Measurements from ENCODE around the gene RBM7.

Gene RBM7

DNA sequence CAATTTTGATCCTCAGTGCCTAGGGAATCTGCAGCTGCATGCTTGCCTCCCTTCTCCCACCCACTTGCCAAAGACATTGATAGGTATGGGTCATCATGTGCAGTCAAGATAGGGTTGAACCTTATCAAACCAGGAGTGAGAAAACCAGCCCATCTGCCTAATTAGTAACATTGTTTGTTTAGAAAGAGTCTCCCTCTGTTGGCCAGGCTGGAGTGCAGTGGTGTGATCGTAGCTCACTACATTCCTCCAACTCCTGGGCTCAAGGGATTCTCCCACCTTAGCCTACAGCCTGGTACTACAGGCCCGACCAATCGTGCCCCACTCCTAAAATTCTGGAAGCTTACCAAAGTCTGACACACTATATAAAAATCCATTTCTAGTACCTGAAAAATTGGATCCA, 4.7 kb upstream of the RBM7 start:
- Histone ChIP-seq H3K4me1 (ENCODE audit: control insufficient read depth, insufficient read depth, low read length) (no peaks in the 10 kb centered on the region), H3K36me3 (ENCODE audit: control insufficient read depth, insufficient read depth, low read length) (no peaks in the 10 kb centered on the region), H3K4me3 (ENCODE audit: insufficient read depth, low read depth, low read length) (no peak overlapping the region), H3K9me3 (ENCODE audit: control insufficient read depth, low read length) (no peaks in the 10 kb centered on the region), H3K27ac (ENCODE audit: insufficient read depth, low read depth, low read length, poor library complexity, severe bottlenecking) (no peak overlapping the region), H3K27me3 (ENCODE audit: control insufficient read depth, insufficient read depth, low read length, poor library complexity, severe bottlenecking) (no peaks in the 10 kb centered on the region)
- 54 to 65% methylated on average over 3 of the region's 3 CpGs for WGBS, 2 experiments

DNA sequence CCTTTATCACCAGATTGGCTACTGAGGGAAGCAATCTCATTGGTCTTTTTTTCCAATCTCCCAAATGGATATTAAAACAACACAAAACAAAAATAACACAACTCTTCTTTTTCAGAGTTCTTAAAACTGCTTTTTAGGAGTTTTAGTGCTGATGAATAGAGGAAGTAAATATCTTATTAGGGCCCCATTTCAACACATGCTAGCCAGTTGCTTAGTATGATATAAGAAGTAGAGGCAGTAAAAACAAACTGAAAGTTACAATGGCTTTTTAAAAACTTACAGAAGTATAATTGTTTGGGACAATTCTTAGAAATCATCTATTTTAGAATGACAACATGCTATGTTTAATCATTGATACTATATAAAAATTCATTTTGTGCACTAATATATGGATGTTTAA, 3.5 kb upstream of the RBM7 start:
- Histone ChIP-seq H3K4me1 (ENCODE audit: control insufficient read depth, insufficient read depth, low read length) (no peaks in the 10 kb centered on the region), H3K27me3 (ENCODE audit: control insufficient read depth, insufficient read depth, low read length, poor library complexity, severe bottlenecking) (no peaks in the 10 kb centered on the region), H3K9me3 (ENCODE audit: control insufficient read depth, low read length) (no peaks in the 10 kb centered on the region), H3K4me3 (ENCODE audit: insufficient read depth, low read depth, low read length) (no peak overlapping the region), H3K27ac (ENCODE audit: insufficient read depth, low read depth, low read length, poor library complexity, severe bottlenecking) (no peak overlapping the region), H3K36me3 (ENCODE audit: control insufficient read depth, insufficient read depth, low read length) (no peaks in the 10 kb centered on the region)

DNA sequence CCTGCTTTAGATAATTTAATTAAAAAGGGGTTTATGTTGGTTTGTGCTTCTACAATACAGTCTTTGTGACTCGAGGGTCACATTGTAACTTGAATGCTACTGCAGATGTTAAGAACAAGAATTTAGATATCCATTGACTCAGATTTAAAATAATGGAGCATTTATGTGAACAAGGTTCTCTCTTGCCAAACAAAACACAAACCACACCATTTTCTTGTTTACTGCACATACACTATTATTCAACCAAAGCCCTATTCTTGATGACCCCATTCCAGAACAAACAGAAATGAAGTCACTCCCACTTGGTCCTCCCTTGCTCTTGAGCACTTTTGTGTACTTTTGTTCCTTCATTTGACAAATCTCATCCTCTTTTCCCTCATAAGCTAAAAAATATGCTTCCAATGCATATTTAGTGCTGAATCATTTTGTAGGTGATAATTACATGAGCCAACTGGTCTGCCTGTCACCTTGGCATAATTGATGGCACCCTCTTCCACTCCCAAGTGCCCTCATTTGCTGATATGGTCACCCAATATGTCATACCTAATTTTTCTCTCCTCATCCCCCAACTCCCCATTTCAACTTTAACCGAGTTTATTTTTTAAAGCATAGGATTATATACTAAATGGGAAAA, 3.0 kb upstream of the RBM7 start:
- Histone ChIP-seq H3K9me3 (ENCODE audit: control insufficient read depth, low read length) (no peaks in the 10 kb centered on the region), H3K27ac (ENCODE audit: insufficient read depth, low read depth, low read length, poor library complexity, severe bottlenecking) (no peak overlapping the region), H3K4me1 (ENCODE audit: control insufficient read depth, insufficient read depth, low read length) (no peaks in the 10 kb centered on the region), H3K4me3 (ENCODE audit: insufficient read depth, low read depth, low read length) (no peak overlapping the region), H3K36me3 (ENCODE audit: control insufficient read depth, insufficient read depth, low read length) (no peaks in the 10 kb centered on the region), H3K27me3 (ENCODE audit: control insufficient read depth, insufficient read depth, low read length, poor library complexity, severe bottlenecking) (no peaks in the 10 kb centered on the region)
- WGBS, 2 experiments, result 91 to 100% methylated on average over 1 of the region's 2 CpGs

DNA sequence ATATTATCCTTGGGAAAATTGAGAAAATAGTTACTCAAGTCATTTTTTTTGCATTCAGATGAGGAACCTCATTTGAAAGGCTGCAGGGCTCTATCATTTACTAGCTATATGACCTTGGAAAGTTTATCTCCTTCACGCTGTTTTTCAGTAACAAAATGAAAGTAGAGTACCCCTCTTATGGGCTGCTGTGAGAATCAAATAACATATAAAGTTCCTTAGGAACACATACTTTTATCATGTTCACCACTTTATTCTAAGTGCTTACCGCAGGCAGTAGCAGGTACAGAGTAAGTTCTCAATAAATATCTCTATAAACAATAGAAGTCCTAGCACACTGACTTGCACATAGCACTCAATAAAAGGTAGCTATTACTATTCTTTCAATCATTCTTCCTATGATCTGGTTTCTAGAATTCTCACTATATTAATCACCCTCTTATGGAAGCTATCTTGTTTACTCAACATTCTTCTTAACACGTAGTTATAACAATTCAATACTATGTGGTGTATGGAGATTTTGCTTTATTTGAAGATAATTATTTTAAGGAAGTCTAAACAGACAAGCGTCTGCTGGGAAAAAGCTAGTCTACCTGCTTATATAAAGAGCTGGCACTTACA, 2.1 kb upstream of the RBM7 start:
- no peaks in the 10 kb centered on the region for H3K27me3 ChIP-seq (ENCODE audit: control insufficient read depth, insufficient read depth, low read length, poor library complexity, severe bottlenecking)
- H3K4me1 ChIP-seq (ENCODE audit: control insufficient read depth, insufficient read depth, low read length), result no peaks in the 10 kb centered on the region
- no peaks in the 10 kb centered on the region for H3K36me3 ChIP-seq (ENCODE audit: control insufficient read depth, insufficient read depth, low read length)
- no peak overlapping the region for H3K27ac ChIP-seq (ENCODE audit: insufficient read depth, low read depth, low read length, poor library complexity, severe bottlenecking)
- WGBS, 2 experiments, result 85 to 100% methylated on average over 1 to 2 of the region's 4 CpGs
- H3K9me3 ChIP-seq (ENCODE audit: control insufficient read depth, low read length), result no peaks in the 10 kb centered on the region
- H3K4me3 ChIP-seq (ENCODE audit: insufficient read depth, low read depth, low read length), result no peak overlapping the region

DNA sequence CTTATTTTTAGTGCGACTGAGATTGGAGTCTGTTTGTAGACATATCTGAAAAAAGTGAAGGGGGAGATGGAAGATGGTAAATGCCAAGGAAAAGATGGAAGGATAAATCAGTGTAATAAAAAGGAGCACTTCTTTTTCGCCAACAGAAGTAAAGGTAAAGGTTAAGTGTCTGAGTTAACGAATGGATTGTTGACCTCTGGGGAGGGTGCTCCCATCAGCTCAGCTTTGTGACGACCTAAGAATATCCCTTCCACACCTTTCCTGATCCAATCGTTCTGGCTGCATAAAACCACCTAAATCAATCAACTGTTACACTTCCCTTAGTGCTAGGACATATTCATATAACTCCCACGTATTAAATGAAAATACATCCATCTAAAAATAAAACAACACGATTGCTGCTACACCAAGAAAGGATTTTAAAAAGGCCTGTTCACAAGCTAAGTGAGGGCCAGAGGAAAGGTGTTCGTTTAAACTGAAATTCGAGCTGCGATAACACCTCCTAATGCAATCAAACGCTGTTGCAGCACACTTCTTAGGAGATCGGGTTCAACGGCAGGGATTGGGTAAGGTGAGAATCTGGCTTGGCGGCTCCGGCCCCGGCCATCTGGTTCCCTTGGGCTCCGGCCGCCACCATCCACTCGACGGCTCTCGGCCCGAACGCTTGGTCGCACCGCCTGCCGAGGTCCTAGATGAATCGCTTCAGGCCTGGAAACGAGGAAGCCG, 813 bp upstream of the RBM7 start:
- H3K27me3 ChIP-seq (ENCODE audit: control insufficient read depth, insufficient read depth, low read length, poor library complexity, severe bottlenecking), result no peaks in the 10 kb centered on the region
- H3K9me3 ChIP-seq (ENCODE audit: control insufficient read depth, low read length), result no peaks in the 10 kb centered on the region
- H3K4me1 ChIP-seq (ENCODE audit: control insufficient read depth, insufficient read depth, low read length), result no peaks in the 10 kb centered on the region
- peak overlapping the region; percentile 95 for H3K27ac ChIP-seq (ENCODE audit: insufficient read depth, low read depth, low read length, poor library complexity, severe bottlenecking)
- WGBS, 2 experiments, result 5% methylated on average over 29 of the region's 29 CpGs
- H3K4me3 ChIP-seq (ENCODE audit: insufficient read depth, low read depth, low read length), result peak overlapping the region; percentile 95
- H3K36me3 ChIP-seq (ENCODE audit: control insufficient read depth, insufficient read depth, low read length), result no peaks in the 10 kb centered on the region

DNA sequence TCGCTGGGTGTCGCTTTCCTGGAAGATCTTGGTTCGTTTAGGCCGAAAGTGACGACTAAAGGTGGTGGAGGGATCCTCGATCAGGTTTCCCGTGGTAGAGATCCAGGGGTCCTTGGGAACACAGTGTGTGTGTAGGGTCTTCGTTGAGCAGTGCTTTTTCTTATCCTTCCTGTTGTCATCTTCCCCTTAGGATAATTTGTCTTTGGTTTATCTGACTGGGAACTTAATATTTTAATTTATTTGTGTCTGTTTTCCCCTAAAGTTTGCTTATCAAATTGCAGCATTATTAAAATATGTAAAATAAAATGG, 403 bp downstream of the RBM7 start:
- Histone ChIP-seq H3K27ac (ENCODE audit: insufficient read depth, low read depth, low read length, poor library complexity, severe bottlenecking) (peak overlapping the region; percentile 95), H3K9me3 (ENCODE audit: control insufficient read depth, low read length) (no peaks in the 10 kb centered on the region), H3K4me3 (ENCODE audit: insufficient read depth, low read depth, low read length) (peak overlapping the region; percentile 95), H3K27me3 (ENCODE audit: control insufficient read depth, insufficient read depth, low read length, poor library complexity, severe bottlenecking) (no peaks in the 10 kb centered on the region), H3K36me3 (ENCODE audit: control insufficient read depth, insufficient read depth, low read length) (peaks cover 5% of the 10 kb centered on the region), H3K4me1 (ENCODE audit: control insufficient read depth, insufficient read depth, low read length) (no peaks in the 10 kb centered on the region)
- WGBS, 2 experiments, result 0 to 1% methylated on average over 8 of the region's 8 CpGs

DNA sequence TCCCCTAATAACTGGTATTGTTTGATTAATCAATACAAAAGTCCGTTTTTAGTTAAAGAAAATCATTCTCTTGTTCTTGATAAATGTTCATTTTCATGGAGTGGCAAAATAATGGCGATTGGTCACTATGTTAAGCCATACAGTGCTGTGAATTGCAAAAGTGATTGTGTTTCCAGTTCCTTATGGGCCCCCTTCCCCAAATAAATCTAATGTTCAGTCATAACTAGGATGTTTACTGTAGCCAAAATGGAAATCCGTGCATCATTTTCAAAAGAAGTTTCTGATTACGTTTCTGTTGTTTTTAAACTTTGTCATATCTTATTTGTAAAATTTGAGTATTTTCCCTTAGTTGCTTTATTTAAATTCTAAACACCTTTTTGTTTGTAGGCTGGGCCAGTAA, 845 bp downstream of the RBM7 start:
- no peaks in the 10 kb centered on the region for H3K27me3 ChIP-seq (ENCODE audit: control insufficient read depth, insufficient read depth, low read length, poor library complexity, severe bottlenecking)
- peak overlapping the region; percentile 95 for H3K4me3 ChIP-seq (ENCODE audit: insufficient read depth, low read depth, low read length)
- no peak overlapping the region for H3K27ac ChIP-seq (ENCODE audit: insufficient read depth, low read depth, low read length, poor library complexity, severe bottlenecking)
- no peaks in the 10 kb centered on the region for H3K9me3 ChIP-seq (ENCODE audit: control insufficient read depth, low read length)
- H3K36me3 ChIP-seq (ENCODE audit: control insufficient read depth, insufficient read depth, low read length), result peaks cover 6% of the 10 kb centered on the region
- WGBS, 2 experiments, result 5 to 7% methylated on average over 2 to 4 of the region's 4 CpGs
- H3K4me1 ChIP-seq (ENCODE audit: control insufficient read depth, insufficient read depth, low read length), result no peaks in the 10 kb centered on the region

DNA sequence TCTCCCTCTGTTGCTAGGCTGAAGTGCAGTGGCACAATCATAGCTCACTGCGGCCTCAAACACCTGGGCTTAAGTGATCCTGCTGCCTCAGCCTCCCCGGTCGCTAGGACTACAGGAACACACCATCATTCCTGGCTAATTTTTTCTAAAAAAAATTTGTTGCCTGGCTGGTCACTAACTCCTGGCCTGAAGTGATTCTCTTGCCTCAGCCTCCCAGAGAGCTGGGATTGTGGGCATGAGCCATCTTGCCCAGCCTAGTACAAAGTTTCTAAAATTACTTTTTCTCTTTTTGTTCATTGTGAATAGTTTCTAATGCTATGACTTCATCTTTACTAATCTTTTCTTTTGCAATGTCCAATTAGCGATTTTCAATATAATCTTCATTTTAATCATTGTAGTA, 12.5 kb downstream of the RBM7 start:
- 95% methylated on average over 3 to 4 of the region's 4 CpGs for WGBS, 2 experiments
- Histone ChIP-seq H3K27ac (ENCODE audit: insufficient read depth, low read depth, low read length, poor library complexity, severe bottlenecking) (no peak overlapping the region), H3K36me3 (ENCODE audit: control insufficient read depth, insufficient read depth, low read length) (peaks cover 10% of the 10 kb centered on the region), H3K4me1 (ENCODE audit: control insufficient read depth, insufficient read depth, low read length) (no peaks in the 10 kb centered on the region), H3K27me3 (ENCODE audit: control insufficient read depth, insufficient read depth, low read length, poor library complexity, severe bottlenecking) (no peaks in the 10 kb centered on the region), H3K4me3 (ENCODE audit: insufficient read depth, low read depth, low read length) (no peak overlapping the region), H3K9me3 (ENCODE audit: control insufficient read depth, low read length) (no peaks in the 10 kb centered on the region)

DNA sequence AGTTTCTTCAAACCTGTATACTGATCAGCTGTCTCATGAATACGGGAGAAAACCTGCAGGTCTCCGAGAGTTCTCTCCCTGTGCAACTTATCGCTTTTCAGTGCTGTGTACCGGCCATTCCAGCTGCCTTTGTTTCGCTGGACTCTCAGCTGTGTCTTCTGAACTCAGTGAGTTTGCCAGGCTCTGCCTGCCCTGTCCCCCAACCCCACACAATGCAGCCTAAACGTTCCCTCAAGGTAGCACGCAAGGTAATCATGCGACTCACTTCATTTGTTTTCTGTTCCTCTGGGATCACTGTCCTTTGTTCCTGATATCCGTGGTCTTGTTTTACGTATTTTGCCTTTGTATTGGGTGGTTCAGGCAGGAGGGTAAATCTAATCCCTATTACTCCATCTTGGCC, 13.5 kb downstream of the RBM7 start:
- no peak overlapping the region for H3K4me3 ChIP-seq (ENCODE audit: insufficient read depth, low read depth, low read length)
- 78 to 82% methylated on average over 10 of the region's 10 CpGs for WGBS, 2 experiments
- no peaks in the 10 kb centered on the region for H3K9me3 ChIP-seq (ENCODE audit: control insufficient read depth, low read length)
- no peaks in the 10 kb centered on the region for H3K4me1 ChIP-seq (ENCODE audit: control insufficient read depth, insufficient read depth, low read length)
- H3K36me3 ChIP-seq (ENCODE audit: control insufficient read depth, insufficient read depth, low read length), result peaks cover 6% of the 10 kb centered on the region
- H3K27me3 ChIP-seq (ENCODE audit: control insufficient read depth, insufficient read depth, low read length, poor library complexity, severe bottlenecking), result no peaks in the 10 kb centered on the region
- H3K27ac ChIP-seq (ENCODE audit: insufficient read depth, low read depth, low read length, poor library complexity, severe bottlenecking), result no peak overlapping the region

DNA sequence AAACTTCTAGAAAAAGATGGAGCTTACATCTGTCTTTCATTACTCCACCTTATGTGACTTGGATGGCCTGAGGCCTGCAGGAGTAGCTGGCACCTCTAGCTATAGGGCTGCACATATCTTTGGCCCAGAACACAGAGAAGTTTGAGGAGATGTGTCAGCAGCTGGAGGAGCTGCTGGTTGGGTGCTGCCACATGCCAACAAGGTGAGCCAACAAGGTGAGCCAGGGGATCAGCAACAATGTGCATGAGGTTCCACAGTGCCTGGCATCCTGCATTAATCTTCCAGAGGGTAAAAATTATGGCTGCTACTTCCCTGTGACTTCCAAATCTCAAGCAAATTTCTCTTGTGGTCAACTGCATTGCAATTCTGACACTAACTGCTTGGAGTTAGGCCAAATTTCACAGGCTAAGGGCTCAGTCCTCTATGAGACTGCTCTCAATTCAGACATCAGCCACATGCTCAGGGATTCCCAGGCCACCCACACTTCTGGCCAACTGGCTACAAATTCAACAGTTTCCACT, 16.0 kb downstream of the RBM7 start:
- Histone ChIP-seq H3K27me3 (ENCODE audit: control insufficient read depth, insufficient read depth, low read length, poor library complexity, severe bottlenecking) (no peaks in the 10 kb centered on the region), H3K4me3 (ENCODE audit: insufficient read depth, low read depth, low read length) (no peak overlapping the region), H3K4me1 (ENCODE audit: control insufficient read depth, insufficient read depth, low read length) (no peaks in the 10 kb centered on the region), H3K36me3 (ENCODE audit: control insufficient read depth, insufficient read depth, low read length) (no peaks in the 10 kb centered on the region), H3K27ac (ENCODE audit: insufficient read depth, low read depth, low read length, poor library complexity, severe bottlenecking) (no peak overlapping the region), H3K9me3 (ENCODE audit: control insufficient read depth, low read length) (no peaks in the 10 kb centered on the region)

Data from ectodermal cell (in vitro differentiated cells).